A549 (cell line): Measurements from ENCODE around the gene CYB5RL. TPM values are rescaled to one million over a fixed set of nuclear protein-coding genes. Genes with fewer than 3 reads are reported as not detected.

ENCODE experiments used
- ATAC-seq, 2 experiments: fragments of 200-7000 bp in 1 of 2; fragments of >200 bp in 1 of 2; cut with Nextera tagmentation in 1 of 2; cut with Tn5 transposase in 1 of 2; 3 replicates each; pipeline versions ENCODE4 v1.8.0 to v1.9.1; 2018 to 2020; ENCODE audit warnings: mild to moderate bottlenecking in 1 of 2, moderate library complexity in 1 of 2
- CTCF ChIA-PET: fragments of 300-600 bp; sonication (Branson Sonifier 250); formaldehyde crosslinking; extraction: SDS; loops from one replicate; lab custom pipeline; 2021; ENCODE audit warnings: antibody characterized with exemption, inconsistent platforms; lab: Yijun Ruan, JAX
- POLR2A ChIA-PET: fragments of 350-600 bp; formaldehyde crosslinking; extraction: SDS; loops from one replicate; lab custom pipeline; 2021; ENCODE audit warnings: antibody characterized with exemption, inconsistent platforms; lab: Yijun Ruan, JAX
- DNase-seq, 2 experiments: peaks; one replicate each; pipeline versions ENCODE4 v3.0.0 to v3.0.0-alpha.2; 2011 to 2016; ENCODE audit warnings: low read depth in 1 of 2, low spot score in 1 of 2
- FAIRE-seq: peaks from 2 replicates; lab custom pipeline; 2011; peaks lifted over from hg19 to GRCh38; lab: Jason Lieb, UNC
- H3K27ac ChIP-seq, 2 experiments: fragments of >200 bp; sonication (Bioruptor Twin); formaldehyde crosslinking; 3 replicates each; pipeline ENCODE4 v1.5.1; 2016 to 2017
- H3K4me1 ChIP-seq: fragments of >200 bp; sonication (Bioruptor Twin); formaldehyde crosslinking; 3 replicates; pipeline ENCODE4 v1.6.1; 2016
- H3K4me2 ChIP-seq: fragments of >200 bp; sonication (Bioruptor Twin); formaldehyde crosslinking; 3 replicates; pipeline ENCODE4 v1.6.1; 2016
- H3K4me3 ChIP-seq: fragments of >200 bp; sonication (Bioruptor Twin); formaldehyde crosslinking; 3 replicates; pipeline ENCODE4 v1.5.1; 2016
- H3K9me3 ChIP-seq: fragments of >200 bp; sonication (Bioruptor Twin); formaldehyde crosslinking; 3 replicates; pipeline ENCODE4 v1.6.1; 2016
- BHLHE40 ChIP-seq: IDR thresholded peaks from 2 replicates; pipeline ENCODE4 v1.6.1; 2012; ENCODE audit warnings: low read depth, low read length, inconsistent platforms
- CEBPB ChIP-seq, 2 experiments: fragments of >200 bp in 1 of 2; sonication (Bioruptor Twin) in 1 of 2; formaldehyde crosslinking in 1 of 2; IDR thresholded peaks; 2 replicates each; pipeline ENCODE4 v1.6.1; 2012 to 2016
- CHD2 ChIP-seq: fragments of 150-350 bp; IDR thresholded peaks from 2 replicates; pipeline ENCODE4 v1.6.1; 2014; ENCODE audit warnings: low read length; ENCODE audit not compliant: partially characterized antibody
- EHF ChIP-seq: fragments of 250-450 bp; sonication (Bioruptor Pico); IDR thresholded peaks from 2 replicates; pipeline ENCODE4 v1.5.0; 2020; ENCODE audit warnings: mild to moderate bottlenecking
- ESRRA ChIP-seq: fragments of 150-350 bp; IDR thresholded peaks from 2 replicates; pipeline ENCODE4 v1.6.1; 2014; ENCODE audit warnings: mild to moderate bottlenecking, low read length, borderline replicate concordance
- HDAC2 ChIP-seq: fragments of 200-600 bp; sonication (generic); IDR thresholded peaks from 2 replicates; pipeline ENCODE4 v1.6.1; 2016
- MAZ ChIP-seq: fragments of 150-350 bp; IDR thresholded peaks from 2 replicates; pipeline ENCODE4 v1.6.1; 2014; ENCODE audit warnings: antibody characterized with exemption, low read depth, low read length, borderline replicate concordance
- NR3C1 ChIP-seq: fragments of >200 bp; sonication (Bioruptor Twin); formaldehyde crosslinking; IDR thresholded peaks from 3 replicates; pipeline ENCODE4 v1.6.1; 2017
- PHF8 ChIP-seq: fragments of 200-600 bp; sonication (generic); IDR thresholded peaks from 2 replicates; pipeline ENCODE4 v1.6.1; 2016; ENCODE audit warnings: low read depth, mild to moderate bottlenecking, antibody characterized with exemption, moderate library complexity, borderline replicate concordance
- RARB ChIP-seq: fragments of 250-450 bp; sonication (Bioruptor Pico); IDR thresholded peaks from 2 replicates; pipeline ENCODE4 v1.8.0; 2021; ENCODE audit warnings: mild to moderate bottlenecking, moderate library complexity
- RFX5 ChIP-seq: fragments of 450-650 bp; IDR thresholded peaks from 2 replicates; pipeline ENCODE4 v1.7.1; 2014; ENCODE audit warnings: antibody characterized with exemption, mild to moderate bottlenecking, moderate library complexity
- ZC3H11A ChIP-seq: fragments of 450-650 bp; IDR thresholded peaks from 2 replicates; pipeline ENCODE4 v1.6.1; 2014; ENCODE audit warnings: antibody characterized with exemption, mild to moderate bottlenecking
- ZFP36 ChIP-seq: fragments of 450-650 bp; IDR thresholded peaks from 2 replicates; pipeline ENCODE4 v1.6.1; 2014; ENCODE audit warnings: borderline replicate concordance; ENCODE audit not compliant: partially characterized antibody
- ZNF302 ChIP-seq: fragments of 250-450 bp; sonication (Bioruptor Pico); IDR thresholded peaks from 2 replicates; pipeline ENCODE4 v1.9.0; 2021; ENCODE audit warnings: inconsistent platforms, mild to moderate bottlenecking, moderate library complexity
- WGBS: methylation state at CpG from one replicate; pipeline ENCODE4 v1.1.6; 2017; ENCODE audit errors: missing lambda C conversion rate; 5-methylcytosine and 5-hydroxymethylcytosine counted together
- polyA plus RNA-seq, 4 experiments: library from polyadenylated mRNA; depleted of rRNA in 3 of 4; stranded (reverse); fragments of >200 nt; fragmentation: RNase III in 1 of 4; extraction: RNeasy Plus Mini Kit Qiagen cat#74134 plus additional on column Dnase treatment in 1 of 4; gene quantifications; 2 replicates in 3 of 4; 3 replicates in 1 of 4; pipeline ENCODE4 v1.2.3, GENCODE V29; 2011 to 2017
- TF ChIP-seq, protein P1 (sequence below): IDR thresholded peaks from 2 replicates; pipeline ENCODE4 v1.6.1; 2012; ENCODE audit warnings: low read depth, borderline replicate concordance
- TF ChIP-seq, protein P2 (sequence below): fragments of >200 bp; sonication (Bioruptor Twin); formaldehyde crosslinking; IDR thresholded peaks from 3 replicates; pipeline ENCODE4 v1.6.1; 2016
- TF ChIP-seq, protein P3 (sequence below): IDR thresholded peaks from 2 replicates; pipeline ENCODE4 v1.6.1; 2012
- TF ChIP-seq, protein P4 (sequence below): IDR thresholded peaks from 2 replicates; pipeline ENCODE4 v1.6.1; 2012
- TF ChIP-seq, protein P5 (sequence below): fragments of >200 bp; sonication (Bioruptor Twin); formaldehyde crosslinking; IDR thresholded peaks from 2 replicates; pipeline ENCODE4 v1.6.1; 2016
- TF ChIP-seq, protein P6 (sequence below): fragments of >200 bp; sonication (Bioruptor Twin); formaldehyde crosslinking; IDR thresholded peaks from 3 replicates; pipeline ENCODE4 v1.5.1; 2016
- TF ChIP-seq, protein P7 (sequence below): fragments of 250-450 bp; sonication (Bioruptor Pico); IDR thresholded peaks from 2 replicates; pipeline ENCODE4 v1.5.0; 2020; ENCODE audit warnings: low read depth, mild to moderate bottlenecking, moderate library complexity

Gene CYB5RL
- polyA plus RNA-seq, 2 of the 4 experiments (the other 2 are of a cell fraction) = 3.6 to 4.2 TPM

DNA sequence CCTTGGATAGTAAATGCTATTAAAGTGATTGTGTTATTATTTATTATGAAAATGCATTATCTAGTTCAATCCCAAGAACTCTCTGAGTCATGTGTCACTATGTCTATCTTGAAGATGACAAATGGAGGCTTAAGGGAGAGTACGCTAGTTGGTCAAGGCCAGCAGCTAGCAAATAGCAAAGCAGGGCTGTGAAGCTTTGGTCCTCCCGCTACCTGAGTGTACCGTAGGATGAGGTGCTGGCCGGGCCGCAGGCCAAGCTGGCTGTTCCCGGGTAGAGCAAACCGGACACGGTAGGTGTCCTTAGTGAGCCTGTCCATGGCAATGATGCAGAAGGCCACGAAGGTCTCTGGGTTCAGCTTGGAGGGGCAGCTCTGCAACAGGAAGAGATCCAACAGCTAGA lies 9.3 kb downstream of the CYB5RL start:
- 94% methylated on average over 8 of the region's 9 CpGs for WGBS
- DNase-seq = no peak
- no peak for ATAC-seq
- Histone ChIP-seq H3K4me3 (no peak overlapping the region), H3K9me3 (no peaks in the 10 kb centered on the region), H3K4me1 (no peaks in the 10 kb centered on the region), H3K4me2 (no peak overlapping the region), H3K27ac (no peak overlapping the region)
- ChIA-PET CTCF (interaction anchor here (1.7 kb wide), 1 partner anchor 9 kb away, joined by 5 read pairs; no protein-coding TSS in a partner anchor), POLR2A (no interaction called here)
- FAIRE-seq = no peak
- TF ChIP-seq, protein P1, sequence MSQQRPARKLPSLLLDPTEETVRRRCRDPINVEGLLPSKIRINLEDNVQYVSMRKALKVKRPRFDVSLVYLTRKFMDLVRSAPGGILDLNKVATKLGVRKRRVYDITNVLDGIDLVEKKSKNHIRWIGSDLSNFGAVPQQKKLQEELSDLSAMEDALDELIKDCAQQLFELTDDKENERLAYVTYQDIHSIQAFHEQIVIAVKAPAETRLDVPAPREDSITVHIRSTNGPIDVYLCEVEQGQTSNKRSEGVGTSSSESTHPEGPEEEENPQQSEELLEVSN = no peak
- TF ChIP-seq MAZ = no peak
- TF ChIP-seq, protein P2, sequence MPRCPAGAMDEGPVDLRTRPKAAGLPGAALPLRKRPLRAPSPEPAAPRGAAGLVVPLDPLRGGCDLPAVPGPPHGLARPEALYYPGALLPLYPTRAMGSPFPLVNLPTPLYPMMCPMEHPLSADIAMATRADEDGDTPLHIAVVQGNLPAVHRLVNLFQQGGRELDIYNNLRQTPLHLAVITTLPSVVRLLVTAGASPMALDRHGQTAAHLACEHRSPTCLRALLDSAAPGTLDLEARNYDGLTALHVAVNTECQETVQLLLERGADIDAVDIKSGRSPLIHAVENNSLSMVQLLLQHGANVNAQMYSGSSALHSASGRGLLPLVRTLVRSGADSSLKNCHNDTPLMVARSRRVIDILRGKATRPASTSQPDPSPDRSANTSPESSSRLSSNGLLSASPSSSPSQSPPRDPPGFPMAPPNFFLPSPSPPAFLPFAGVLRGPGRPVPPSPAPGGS = no peak
- TF ChIP-seq HDAC2 = no peak
- TF ChIP-seq BHLHE40 = no peak
- TF ChIP-seq CEBPB (IDR thresholded peaks at IDR 0.05) = no peak
- TF ChIP-seq ZFP36 = no peak
- no peak for TF ChIP-seq NR3C1
- TF ChIP-seq CHD2 = no peak
- TF ChIP-seq, protein P3, sequence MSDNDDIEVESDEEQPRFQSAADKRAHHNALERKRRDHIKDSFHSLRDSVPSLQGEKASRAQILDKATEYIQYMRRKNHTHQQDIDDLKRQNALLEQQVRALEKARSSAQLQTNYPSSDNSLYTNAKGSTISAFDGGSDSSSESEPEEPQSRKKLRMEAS = no peak
- no peak for TF ChIP-seq ZC3H11A
- no peak for TF ChIP-seq RFX5
- no peak for TF ChIP-seq ZNF302 (CRISPR knock-in tag)
- TF ChIP-seq, protein P4, sequence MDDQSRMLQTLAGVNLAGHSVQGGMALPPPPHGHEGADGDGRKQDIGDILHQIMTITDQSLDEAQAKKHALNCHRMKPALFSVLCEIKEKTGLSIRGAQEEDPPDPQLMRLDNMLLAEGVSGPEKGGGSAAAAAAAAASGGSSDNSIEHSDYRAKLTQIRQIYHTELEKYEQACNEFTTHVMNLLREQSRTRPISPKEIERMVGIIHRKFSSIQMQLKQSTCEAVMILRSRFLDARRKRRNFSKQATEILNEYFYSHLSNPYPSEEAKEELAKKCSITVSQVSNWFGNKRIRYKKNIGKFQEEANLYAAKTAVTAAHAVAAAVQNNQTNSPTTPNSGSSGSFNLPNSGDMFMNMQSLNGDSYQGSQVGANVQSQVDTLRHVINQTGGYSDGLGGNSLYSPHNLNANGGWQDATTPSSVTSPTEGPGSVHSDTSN = no peak
- TF ChIP-seq RARB (CRISPR knock-in tag) = no peak
- TF ChIP-seq, protein P5, sequence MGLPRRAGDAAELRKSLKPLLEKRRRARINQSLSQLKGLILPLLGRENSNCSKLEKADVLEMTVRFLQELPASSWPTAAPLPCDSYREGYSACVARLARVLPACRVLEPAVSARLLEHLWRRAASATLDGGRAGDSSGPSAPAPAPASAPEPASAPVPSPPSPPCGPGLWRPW = no peak
- no peak for TF ChIP-seq ESRRA

DNA sequence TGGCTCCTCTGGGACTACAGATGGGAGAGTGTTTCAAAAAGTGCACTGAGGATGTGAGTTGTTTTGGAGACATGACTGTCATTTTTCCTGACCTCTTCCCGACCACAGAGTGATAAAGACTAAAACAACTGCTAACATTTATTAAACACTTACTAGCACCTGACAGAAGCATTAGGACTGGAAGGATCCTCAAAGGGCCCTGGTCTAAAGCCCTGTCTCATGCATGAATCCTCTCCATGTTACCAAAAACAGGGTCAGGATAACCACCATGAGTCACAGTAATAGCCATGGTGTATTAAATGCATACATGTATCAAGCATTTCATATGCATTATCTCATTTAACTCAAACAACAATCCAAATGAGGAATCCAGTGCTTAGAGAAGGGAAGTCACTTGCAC lies 11.5 kb downstream of the CYB5RL start:
- no peak overlapping the region for H3K4me3 ChIP-seq
- ChIA-PET CTCF (no interaction called here), POLR2A (no interaction called here)
- H3K9me3 ChIP-seq = no peaks in the 10 kb centered on the region
- DNase-seq (no peak), FAIRE-seq (no peak), ATAC-seq (no peak)
- 88% methylated on average over 1 of the region's 1 CpG for WGBS
- H3K4me2 ChIP-seq = no peak overlapping the region
- TF ChIP-seq PHF8 (no peak), EHF (CRISPR knock-in tag) (no peak), BHLHE40 (no peak)
- TF ChIP-seq, protein P6, sequence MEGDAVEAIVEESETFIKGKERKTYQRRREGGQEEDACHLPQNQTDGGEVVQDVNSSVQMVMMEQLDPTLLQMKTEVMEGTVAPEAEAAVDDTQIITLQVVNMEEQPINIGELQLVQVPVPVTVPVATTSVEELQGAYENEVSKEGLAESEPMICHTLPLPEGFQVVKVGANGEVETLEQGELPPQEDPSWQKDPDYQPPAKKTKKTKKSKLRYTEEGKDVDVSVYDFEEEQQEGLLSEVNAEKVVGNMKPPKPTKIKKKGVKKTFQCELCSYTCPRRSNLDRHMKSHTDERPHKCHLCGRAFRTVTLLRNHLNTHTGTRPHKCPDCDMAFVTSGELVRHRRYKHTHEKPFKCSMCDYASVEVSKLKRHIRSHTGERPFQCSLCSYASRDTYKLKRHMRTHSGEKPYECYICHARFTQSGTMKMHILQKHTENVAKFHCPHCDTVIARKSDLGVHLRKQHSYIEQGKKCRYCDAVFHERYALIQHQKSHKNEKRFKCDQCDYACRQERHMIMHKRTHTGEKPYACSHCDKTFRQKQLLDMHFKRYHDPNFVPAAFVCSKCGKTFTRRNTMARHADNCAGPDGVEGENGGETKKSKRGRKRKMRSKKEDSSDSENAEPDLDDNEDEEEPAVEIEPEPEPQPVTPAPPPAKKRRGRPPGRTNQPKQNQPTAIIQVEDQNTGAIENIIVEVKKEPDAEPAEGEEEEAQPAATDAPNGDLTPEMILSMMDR = no peak
- TF ChIP-seq, protein P7, sequence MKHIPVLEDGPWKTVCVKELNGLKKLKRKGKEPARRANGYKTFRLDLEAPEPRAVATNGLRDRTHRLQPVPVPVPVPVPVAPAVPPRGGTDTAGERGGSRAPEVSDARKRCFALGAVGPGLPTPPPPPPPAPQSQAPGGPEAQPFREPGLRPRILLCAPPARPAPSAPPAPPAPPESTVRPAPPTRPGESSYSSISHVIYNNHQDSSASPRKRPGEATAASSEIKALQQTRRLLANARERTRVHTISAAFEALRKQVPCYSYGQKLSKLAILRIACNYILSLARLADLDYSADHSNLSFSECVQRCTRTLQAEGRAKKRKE = no peak
- no peaks in the 10 kb centered on the region for H3K4me1 ChIP-seq
- no peak overlapping the region for H3K27ac ChIP-seq
